Measurements from ENCODE around the gene PFDN2.

PFDN2 gene

GRCh38 chr1:161051219-161051618 lies 66.6 kb downstream of the PFDN2 start:
- no peak for DNase-seq (ENCODE audit: insufficient read length, low spot score)
- no peak for FAIRE-seq
- no peak for TF ChIP-seq CTCF (IDR thresholded peaks at IDR 0.05; ENCODE audit: insufficient read depth, missing control alignments)
